ENCODE data around the gene SMNDC1. TPM values are rescaled to one million over a fixed set of nuclear protein-coding genes. Genes with fewer than 3 reads are reported as not detected.
A peak's percentile ranks its signal among the peaks of the same experiment; 100 is the strongest.
"Not testable (repeated sequence)": the region's sequence is repeated elsewhere in the genome, so short reads cannot be mapped to it uniquely, and the experiment has no call there.

Gene SMNDC1
- total RNA-seq, 1 experiment from 2014 or later = 7.6 TPM

- no peak for DNase-seq (ENCODE audit: low read depth)
Measured at GRCh38 chr10:110284262-110284661, 20.5 kb downstream of the SMNDC1 start.

GRCh38 chr10:110279407-110279986 is 25.2 kb downstream of the SMNDC1 start:
- peak; percentile 58 for DNase-seq (ENCODE audit: low read depth)

- DNase-seq (ENCODE audit: low read depth) = no peak
Measured at GRCh38 chr10:110278562-110279406, 25.9 kb downstream of the SMNDC1 start.

GRCh38 chr10:110277591-110277990 is 27.1 kb downstream of the SMNDC1 start:
- DNase-seq (ENCODE audit: low read depth) = no peak

GRCh38 chr10:110276603-110277002 is 28.1 kb downstream of the SMNDC1 start:
- DNase-seq (ENCODE audit: low read depth) = no peak

- DNase-seq (ENCODE audit: low read depth) = no peak
Measured at GRCh38 chr10:110275128-110275729, 29.5 kb downstream of the SMNDC1 start.

GRCh38 chr10:110274647-110275046 is 30.1 kb downstream of the SMNDC1 start:
- no peak for DNase-seq (ENCODE audit: low read depth)

- no peak for DNase-seq (ENCODE audit: low read depth)
Measured at GRCh38 chr10:110274072-110274627, 30.6 kb downstream of the SMNDC1 start.

- DNase-seq (ENCODE audit: low read depth) = peak; percentile 77
Measured at GRCh38 chr10:110273474-110273873, 31.2 kb downstream of the SMNDC1 start.

GRCh38 chr10:110272995-110273394 is 31.7 kb downstream of the SMNDC1 start:
- not testable (repeated sequence) for DNase-seq (ENCODE audit: low read depth)

GRCh38 chr10:110269374-110270318 is 35.1 kb downstream of the SMNDC1 start:
- peak; percentile 33 for DNase-seq (ENCODE audit: low read depth)

GRCh38 chr10:110268971-110269370 is 35.7 kb downstream of the SMNDC1 start:
- DNase-seq (ENCODE audit: low read depth) = no peak

- DNase-seq (ENCODE audit: low read depth) = no peak
Measured at GRCh38 chr10:110268442-110268841, 36.3 kb downstream of the SMNDC1 start.

- DNase-seq (ENCODE audit: low read depth) = no peak
Measured at GRCh38 chr10:110267276-110267675, 37.4 kb downstream of the SMNDC1 start.

- no peak for DNase-seq (ENCODE audit: low read depth)
Measured at GRCh38 chr10:110265573-110266193, 39.0 kb downstream of the SMNDC1 start.

GRCh38 chr10:110263164-110263563 is 41.6 kb downstream of the SMNDC1 start:
- no peak for DNase-seq (ENCODE audit: low read depth)

- DNase-seq (ENCODE audit: low read depth) = no peak
Measured at GRCh38 chr10:110260746-110261477, 43.8 kb downstream of the SMNDC1 start.

- DNase-seq (ENCODE audit: low read depth) = no peak
Measured at GRCh38 chr10:110259317-110259716, 45.4 kb downstream of the SMNDC1 start.

GRCh38 chr10:110258542-110258941 is 46.2 kb downstream of the SMNDC1 start:
- DNase-seq (ENCODE audit: low read depth) = no peak

- DNase-seq (ENCODE audit: low read depth) = no peak
Measured at GRCh38 chr10:110254467-110254866, 50.3 kb downstream of the SMNDC1 start.
